Suppressor macrophage treated with lipopolysaccharide for 4 hours (primary cell): Measurements from ENCODE around the gene SHTN1.

Experiments
- DNase-seq: peaks from one replicate; pipeline ENCODE4 v3.0.0-alpha.2; 2020

The SHTN1 gene

DNA sequence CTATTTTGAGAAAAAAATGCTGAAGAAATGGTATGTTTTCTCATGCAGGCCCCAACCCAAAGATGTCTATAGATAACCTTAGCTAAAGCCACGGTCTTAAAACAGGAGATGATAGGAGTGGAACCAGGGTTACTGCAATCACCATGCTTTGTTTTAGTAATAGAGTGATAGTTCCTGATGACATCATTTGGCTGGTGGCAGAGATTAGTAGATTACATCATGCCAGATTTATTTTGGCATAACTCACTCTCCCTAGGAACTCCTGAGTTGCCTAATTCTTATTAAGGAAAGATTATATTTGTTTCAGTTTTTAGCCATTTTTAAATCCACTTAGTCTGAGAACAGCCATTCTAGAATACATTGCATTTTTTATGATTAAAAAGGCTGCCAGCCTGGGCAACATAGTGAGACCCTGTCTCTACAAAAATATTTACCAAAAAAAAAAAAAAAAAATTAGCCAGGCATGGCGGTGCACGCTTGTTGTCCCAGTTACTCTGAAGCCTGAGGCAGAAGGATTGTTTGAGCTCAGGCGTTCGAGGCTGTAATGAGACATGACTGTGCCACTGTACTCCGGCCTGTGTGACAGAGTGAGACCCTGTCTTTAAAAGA, 137.9 kb downstream of the SHTN1 start:
- peak; percentile 35 for DNase-seq

DNA sequence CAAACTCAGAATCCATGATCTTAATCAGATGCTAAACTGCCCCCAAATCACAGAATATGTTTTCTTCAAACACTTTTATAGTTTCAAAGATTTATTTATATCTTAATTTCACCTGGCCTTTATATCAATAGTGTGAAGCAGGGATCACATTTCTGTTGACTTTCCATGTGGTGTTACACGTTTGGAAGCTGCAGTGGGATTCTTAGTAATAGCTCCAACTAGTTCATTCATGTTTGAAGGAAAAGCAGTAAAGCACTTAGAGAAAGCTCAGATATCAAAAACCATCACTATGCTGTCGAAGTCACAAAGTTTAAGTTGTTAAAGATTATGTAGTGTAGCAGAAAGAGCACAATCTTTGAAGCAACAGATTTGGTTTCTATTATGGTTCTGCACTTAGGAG, 138.9 kb downstream of the SHTN1 start:
- no peak for DNase-seq

DNA sequence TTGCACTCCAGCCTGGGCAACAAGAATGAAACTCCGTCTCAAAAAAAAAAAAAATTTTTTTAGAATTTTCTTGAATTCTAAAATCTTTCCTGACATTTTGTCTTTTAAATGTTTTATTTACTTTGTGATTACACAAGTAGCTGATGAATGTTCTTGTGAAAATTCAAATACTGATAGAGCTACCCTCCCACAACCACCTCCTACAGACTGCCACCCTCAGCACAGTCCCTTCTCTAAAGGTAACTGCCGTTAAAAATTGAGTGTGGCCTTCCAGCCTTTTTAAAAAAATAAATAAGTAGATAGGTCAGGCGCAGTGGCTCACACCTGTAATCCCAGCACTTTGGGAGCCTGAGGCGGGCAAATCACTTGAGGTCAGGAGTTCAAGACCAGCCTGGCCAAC, 140.6 kb downstream of the SHTN1 start:
- no peak for DNase-seq

DNA sequence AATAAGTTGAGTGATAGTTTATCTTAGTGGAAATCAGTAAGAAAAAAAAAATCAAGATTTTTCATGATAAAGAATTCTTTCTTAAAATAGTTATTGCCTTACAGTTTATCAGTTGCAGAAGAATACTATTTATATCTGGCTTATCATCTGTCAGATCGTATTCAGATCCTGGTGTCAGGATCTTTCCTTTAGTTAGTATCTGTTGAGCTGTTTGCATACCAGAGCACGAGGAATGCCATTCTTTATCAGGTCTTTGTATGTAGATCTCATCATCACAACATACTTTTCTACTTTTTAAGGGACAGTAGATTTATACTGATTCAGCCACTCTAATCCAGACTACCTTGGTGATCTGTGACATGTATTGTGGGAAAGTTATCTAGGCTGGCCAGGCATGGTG, 143.2 kb downstream of the SHTN1 start:
- DNase-seq, result no peak

DNA sequence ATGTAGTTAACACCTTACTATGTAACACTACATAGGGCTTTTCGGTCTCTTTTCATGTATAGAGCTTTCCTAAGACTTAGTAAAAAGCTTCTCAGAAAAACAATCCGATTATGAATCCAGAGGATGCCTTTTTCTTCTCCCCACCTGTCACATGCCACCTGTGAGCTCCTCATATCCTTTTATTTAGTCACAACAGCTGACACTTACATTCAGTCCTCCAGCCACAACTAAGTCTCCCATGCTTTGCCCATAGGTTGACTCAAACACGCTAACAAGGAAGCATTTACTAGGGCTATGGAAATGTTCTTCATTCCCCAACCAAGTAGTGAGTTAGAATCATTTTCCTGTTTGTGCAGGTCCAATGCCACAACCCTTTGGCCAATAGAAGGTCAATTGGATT, 147.8 kb downstream of the SHTN1 start:
- DNase-seq, result no peak

DNA sequence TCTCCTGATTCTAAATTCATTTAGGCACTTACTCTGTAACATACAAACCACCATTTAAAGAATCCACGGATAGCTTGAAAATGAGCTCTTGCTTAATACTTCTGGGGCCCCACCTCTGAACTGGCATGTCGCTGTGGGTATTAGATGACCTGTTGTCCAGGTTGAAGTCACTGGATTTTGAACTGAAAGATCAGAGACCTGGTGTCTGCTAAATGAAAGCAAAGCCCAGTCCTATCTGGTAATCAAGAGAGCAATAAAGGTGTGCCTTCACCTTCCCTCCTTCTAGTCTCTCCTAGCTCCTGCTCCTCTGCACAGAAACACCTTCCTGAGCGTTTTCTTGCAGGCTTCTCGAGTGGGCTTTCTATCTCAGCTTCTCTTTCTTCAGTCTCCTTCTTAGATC, 151.3 kb downstream of the SHTN1 start:
- DNase-seq, result no peak

DNA sequence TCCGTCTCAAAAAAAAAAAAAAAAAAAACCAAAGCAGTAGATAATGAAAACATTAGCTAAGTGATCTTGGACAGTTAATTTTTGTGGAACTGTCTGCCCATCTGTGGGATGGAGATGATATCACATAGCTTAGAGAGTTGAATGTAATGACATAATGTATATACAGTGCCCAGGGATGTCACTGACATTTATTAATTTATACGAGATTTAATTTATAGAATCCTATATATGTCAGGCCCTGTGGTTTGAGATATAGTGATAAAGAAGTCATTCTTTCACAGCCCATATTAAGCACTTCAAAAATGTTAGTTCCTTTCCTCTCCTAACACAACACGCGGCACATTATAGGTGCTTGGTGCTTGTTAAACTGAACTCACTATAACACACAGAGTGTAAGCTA, 151.7 kb downstream of the SHTN1 start:
- no peak for DNase-seq

DNA sequence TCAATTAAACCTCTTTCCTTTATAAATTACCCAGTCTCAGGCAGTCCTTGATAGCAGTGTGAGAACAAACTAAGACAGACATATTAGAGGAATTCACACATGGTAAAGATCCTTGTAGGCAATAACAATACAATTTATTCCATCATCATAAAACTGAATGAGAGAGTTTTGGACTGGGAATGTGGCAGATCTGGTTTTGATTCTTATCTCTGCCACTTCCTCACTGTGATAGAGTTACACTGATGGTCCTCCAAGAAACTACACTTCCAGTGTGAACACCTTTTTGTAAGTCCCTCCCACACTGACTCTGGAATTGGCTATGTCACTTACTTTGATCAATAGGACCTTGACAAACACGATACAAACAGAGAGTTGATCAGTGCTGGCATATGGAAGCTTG, 152.7 kb downstream of the SHTN1 start:
- no peak for DNase-seq

DNA sequence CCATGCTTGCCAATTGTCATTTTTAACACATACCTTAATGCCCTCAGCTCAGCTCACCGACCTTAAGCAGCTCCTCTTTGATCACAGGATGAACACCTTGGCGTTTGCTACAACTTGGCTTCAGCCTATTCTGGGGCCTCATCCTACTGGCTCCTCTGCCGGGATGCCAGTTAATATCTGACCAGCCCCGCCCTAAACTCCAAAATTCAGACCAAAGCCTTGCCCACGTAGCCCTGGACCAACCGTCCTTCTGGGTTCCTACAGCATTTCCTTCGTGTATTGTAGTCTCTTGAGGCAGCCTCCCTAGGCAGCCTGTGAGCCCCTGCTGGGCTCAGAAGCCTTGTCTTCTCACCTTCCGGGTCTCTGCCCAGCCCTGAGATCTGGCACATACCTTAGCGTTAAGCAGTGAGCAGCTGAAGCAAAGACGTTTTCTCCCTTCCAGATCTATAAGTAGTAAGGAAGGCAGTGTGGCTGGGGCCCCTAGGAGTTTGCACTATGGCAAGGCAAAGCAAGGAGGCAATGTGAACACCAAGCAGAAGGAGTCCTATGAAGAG, 154.9 kb downstream of the SHTN1 start:
- no peak for DNase-seq

DNA sequence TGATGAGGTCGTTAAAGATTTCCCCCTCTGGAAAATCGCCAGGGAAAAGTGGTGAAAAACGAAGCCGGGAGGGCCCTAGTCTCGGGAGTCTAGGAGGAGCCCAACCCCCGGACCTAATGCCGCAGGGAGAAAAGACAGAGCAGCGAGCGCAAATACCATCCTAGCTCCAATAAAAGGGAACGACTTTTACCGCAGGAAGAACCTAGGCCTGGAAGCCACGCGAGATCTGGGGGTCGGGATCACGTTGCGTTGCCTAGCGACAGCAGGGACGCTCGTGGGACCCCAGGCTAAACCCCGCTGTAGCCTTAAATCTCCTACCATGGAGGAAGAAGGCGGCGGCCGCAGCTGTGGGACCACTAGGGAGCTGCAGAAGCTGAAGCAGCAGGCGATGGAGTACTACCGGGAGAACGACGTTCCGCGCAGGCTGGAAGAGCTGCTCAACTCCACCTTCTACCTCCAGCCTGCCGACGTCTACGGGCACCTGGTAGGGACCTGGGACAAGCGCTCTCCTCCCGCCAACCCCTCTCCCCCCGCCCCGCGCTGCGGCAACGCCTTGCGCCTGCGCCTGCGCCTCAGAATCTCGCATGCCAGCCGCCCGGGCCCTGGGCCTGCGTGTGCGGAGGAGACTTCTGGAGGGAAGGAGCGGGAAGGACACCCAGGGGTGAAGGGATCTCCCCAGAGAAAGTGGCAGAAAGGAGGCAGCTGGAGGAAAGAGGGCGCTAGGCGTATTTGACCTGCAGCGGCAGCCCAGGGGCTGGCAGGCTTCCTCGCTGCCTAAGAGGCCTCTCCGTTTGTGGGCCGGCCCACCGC, 155.5 kb downstream of the SHTN1 start, which contains the start of gene ENO4:
Gene ENO4 (plus strand): TSS at position 252 of the 810 bp plus-strand sequence. CDS start 68 bp downstream, at position 320.
- DNase-seq, result peak; percentile 39

DNA sequence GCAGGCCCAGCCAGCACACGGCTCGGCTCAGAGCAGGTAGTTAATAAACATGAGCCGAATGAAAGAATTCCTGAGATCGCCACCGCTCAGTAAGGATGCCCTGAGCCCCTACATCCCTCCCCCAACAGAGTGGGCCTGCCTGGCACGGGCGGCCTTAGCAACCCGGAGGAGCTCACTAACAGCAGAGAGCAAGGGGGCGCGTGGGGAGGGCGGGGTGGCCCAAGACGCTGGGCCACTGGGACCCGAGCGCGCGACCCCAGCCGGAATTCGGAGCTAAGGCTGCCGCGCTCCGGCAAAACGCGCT, 156.1 kb downstream of the SHTN1 start:
- no peak for DNase-seq

DNA sequence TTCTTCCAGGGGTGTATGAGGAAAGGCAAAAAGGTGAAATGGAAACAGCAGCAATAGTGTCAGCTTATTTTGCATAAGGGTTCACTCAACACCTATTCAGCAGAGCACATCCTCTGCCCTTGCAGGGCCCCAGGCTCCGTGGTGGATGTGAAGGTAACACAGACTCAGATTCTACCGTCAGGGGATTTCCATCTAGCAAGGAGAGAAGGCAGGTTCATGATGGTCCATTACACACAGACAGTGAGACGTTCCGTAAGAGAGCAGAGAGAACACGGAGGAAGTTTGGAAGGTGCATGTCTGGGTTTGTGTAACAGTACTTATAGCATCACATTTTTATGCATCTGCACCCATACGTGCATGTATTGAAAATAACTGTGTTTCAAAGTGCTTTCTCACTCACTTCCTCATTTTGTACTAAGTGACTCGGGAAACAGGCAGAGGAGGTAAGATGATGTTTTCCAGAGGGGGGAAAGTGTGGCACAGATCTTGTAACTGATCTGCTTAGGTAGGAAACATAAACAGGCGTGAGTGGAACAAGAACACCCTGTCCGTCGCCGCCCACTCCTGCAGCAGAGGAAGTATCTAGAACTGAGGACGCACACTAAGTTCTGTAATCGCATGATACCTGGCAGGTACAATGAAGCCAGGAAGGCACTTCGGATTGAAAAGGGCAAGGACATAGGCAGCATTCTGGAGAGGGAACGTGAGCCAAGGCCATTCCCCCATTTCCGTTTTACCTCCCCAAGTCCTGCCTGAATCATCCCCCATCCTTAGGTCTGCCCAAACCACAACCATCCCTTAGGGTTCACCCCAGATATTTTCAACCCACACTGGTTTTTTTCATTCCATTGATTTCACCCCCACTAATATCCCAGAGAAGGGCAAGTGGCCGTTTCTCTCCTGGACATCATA, 156.7 kb downstream of the SHTN1 start:
- peak; percentile 12 for DNase-seq

DNA sequence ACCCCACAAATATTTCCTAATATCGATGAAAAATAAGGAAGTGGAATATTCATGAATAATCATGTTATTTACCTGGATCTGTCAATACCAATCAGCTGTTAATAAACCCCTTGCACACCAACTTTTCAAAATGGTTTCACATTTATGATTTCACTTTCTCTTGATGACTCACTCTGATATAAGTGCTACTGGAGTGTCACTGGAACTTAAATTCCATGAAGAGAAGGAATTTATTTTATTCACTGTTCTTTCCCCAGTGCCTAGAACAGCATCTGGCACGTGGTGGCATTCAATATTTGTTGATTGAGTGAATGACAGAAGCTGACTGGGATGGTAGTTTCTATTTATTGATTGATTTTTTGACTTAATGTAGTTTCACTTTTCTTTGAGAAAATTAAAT, 159.2 kb downstream of the SHTN1 start:
- peak; percentile 9 for DNase-seq

DNA sequence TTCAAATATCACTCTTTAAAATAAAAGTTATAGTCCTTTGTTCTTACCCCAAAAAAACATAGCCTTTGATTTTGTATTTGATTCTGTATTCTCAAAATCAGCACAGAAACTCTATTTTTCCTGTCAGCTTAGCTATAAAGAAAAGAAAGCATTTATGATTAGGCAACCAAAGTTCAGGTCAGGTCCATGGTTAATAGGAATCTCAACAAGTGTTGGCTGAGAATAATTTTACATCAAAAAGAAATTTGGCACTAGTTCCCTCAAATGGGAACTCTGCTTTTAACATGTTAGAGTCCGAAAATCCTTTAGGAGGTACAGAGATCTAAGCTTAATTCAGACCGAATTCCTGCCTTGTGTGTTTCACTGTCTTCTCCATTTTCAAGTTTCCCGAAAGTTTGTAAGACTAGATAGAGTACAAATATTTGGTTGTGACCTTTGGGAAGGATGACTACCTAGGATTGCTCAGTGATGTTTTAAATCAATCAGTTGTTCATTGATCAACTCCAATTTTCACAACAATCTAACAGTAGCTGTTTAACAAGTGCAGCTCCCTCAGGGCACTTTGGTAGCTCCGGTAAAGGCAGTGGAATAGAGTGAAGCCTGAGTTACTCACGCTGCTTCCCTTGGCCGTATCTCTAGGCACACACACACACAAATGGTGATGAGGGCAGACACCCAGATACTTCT, 164.5 kb downstream of the SHTN1 start:
- no peak for DNase-seq

DNA sequence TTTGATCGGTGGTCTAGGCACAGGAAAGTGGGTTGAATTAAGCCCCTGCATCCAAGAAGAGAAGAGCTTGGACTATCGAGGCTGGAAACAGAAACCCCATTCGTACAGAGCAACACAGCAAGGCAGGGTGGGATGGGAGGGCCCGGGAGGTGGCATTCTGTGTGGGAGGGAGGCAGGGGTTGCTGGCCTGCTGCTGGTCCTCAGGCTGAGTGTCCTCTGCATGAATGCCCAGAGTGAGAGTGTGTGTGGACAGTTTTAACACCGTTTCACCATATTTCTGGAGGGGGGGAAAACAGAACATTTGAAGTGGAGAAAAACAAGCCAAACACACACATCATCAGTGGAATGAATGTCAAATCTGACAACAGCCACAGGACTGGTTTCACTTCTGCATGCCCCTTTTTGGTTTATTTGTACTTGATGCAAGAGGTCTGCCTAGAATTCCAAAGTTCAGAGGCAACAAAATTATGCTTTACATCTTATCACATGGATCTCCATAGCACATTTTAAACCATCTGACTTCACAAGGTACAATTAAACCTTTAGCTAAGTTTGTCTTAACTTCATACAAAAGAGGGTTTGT, 166.8 kb downstream of the SHTN1 start:
- no peak for DNase-seq

DNA sequence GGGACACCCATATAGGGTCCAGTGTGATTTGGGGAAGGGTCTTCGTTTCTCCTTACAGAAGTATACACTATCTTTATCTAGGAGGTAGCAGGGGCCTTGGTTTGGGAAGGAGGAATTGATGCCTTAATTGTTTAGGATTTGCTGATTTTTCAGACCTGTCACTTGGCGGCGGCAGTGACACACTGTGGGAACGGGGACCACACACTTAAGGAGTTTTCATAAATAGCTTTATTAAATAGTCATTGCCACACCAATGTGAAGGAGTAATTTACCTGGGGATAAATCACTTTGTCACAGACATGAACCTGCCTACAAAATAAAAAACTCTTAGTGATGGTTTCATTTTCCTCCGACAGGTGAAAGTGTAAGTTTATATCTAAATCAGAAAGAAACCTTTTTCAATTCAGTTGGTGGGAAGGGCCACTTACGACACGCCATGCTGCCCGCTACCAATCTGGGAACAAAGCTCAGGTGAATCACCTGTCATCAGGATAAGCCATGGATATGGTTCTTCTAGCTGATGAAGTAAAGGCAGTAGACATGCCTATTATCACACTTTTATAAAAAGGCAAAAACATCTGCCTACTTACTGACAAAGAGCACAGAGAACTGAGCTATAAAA, 168.0 kb downstream of the SHTN1 start:
- DNase-seq, result no peak

DNA sequence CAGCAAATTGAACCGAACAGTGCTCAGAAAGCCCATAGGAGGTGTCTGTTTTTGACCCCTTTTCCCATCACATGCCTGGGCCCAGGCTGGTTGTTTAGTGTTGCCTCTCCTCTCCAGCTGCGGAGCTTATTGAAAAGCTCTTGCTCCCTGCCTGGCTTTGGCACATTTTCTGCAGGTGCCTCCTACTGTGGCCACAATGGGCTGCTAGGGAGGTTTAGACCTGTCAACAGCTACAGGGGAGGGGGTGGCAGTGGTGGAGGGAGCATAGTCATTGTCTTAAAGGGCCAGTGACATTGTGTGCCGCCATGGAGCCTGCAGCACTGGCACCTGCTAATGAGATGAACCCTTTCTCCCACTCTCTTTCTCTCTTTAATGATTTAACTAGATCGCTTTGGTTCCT, 168.9 kb downstream of the SHTN1 start:
- DNase-seq, result no peak

DNA sequence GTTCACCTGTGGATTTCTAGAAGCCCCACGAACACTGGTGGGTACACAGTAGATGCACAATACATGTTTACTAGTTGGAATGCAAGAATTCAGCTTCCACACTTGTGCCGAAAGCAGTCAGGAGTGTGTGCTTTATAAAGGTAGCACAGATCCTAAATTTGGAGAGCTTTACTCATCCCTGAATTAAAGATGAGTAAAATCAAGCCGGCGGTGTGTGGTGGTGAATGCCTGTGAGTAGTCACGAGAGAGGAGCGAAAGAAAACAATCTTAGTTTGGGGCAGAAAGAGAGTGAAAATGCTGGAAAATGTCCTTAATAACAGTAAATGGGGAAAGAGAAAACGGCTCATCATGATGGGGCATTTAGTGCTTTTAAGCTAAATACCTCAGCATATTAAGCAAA, 169.3 kb downstream of the SHTN1 start:
- no peak for DNase-seq

DNA sequence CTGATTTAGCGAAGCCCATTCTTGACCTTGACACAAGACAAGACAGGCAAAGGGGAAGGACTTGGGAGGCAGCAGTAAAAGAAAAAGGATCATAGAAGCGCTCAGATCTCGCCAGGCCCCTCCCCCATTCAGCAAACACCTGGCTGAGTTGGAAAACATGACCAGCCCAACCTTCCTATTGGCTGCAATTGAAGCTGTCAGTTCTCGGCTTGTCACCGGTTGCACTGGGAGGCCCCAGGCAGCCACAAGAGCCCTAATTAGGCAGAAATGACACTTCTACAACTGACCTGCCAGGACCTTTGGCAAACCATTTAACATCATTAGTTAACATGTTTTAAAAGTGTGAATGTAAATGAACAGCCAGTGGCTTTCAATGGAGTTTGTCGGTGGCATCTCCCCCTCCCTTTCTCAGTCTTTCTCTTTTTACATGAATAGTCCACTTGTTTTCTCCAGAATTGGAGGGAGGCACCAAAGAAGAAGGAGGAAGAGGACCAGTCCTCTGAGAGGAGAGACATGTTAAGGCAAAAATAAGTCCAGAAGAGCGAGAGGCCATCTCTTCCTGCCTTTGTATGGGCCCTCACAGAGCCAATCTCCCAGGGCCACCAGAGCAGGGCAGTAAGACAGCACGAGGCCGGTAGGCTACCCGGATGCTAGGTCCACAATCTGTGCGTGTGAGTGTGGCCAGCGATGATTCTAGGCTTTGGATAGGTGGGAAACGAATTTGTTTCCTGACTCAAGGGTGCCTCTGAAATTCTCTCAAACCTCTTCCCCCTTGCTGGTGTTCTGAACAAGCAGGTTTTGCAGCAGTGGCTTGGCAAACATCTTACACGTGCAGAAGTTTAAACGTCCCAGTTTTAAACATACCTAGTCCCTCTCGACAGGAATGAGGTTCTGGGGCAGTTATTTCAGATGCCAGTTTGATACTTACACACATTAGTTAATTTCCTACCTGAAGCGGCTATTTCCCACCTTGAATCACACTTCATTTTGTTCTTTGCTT, 170.7 kb downstream of the SHTN1 start:
- no peak for DNase-seq

DNA sequence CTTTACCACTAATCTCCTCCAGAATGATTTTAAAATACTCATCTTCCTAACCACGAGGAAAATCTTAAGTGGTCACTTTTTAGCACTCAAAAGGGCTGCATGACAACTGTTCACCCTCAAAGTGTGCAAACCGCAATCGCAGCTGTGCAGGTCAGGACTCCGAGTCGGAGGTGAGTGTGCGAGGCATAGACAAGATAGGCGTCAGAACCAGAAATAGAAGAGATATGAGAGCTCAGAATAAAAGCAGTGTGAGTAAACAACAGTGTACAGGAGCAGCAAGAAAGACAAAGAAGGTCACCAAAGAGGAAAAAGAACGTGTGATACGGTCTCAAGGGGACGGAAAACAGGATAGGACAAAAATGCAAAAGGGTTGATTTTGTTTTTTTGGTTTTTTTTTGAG, 173.2 kb downstream of the SHTN1 start:
- no peak for DNase-seq
